Mesenchymal stem cell (in vitro differentiated cells and primary cell): Measurements from ENCODE around the gene ZNF618.

ENCODE experiments used
- DNase-seq: peaks from one replicate; pipeline ENCODE4 v3.0.0-alpha.2; 2013
- H2AFZ ChIP-seq: one replicate; pipeline ENCODE4 v1.6.1; 2013; ENCODE audit warnings: low read depth, mild to moderate bottlenecking, control low read depth, inconsistent platforms, low read length, moderate library complexity
- H2AK5ac ChIP-seq: 2 replicates; pipeline ENCODE4 v1.6.1; 2013; ENCODE audit warnings: low read length, moderate library complexity, mild to moderate bottlenecking, inconsistent platforms; ENCODE audit not compliant: severe bottlenecking
- H2BK120ac ChIP-seq: one replicate; pipeline ENCODE4 v1.6.1; 2013; ENCODE audit warnings: low read depth, mild to moderate bottlenecking, inconsistent platforms, low read length, moderate library complexity
- H2BK12ac ChIP-seq, 2 experiments: one replicate each; pipeline ENCODE4 v1.6.1; 2013; ENCODE audit warnings: inconsistent platforms in 2 of 2, low read length in 2 of 2, mild to moderate bottlenecking in 2 of 2, moderate library complexity in 2 of 2, control low read depth in 1 of 2
- H2BK15ac ChIP-seq: one replicate; pipeline ENCODE4 v1.6.1; 2013; ENCODE audit warnings: mild to moderate bottlenecking, low read depth, inconsistent platforms; ENCODE audit not compliant: poor library complexity, severe bottlenecking
- H2BK5ac ChIP-seq: 2 replicates; pipeline ENCODE4 v1.6.1; 2013; ENCODE audit warnings: low read depth, mild to moderate bottlenecking, low read length, control low read depth, inconsistent platforms; ENCODE audit not compliant: poor library complexity, severe bottlenecking
- H3K14ac ChIP-seq, 2 experiments: one replicate each; pipeline ENCODE4 v1.6.1; 2013; ENCODE audit warnings: inconsistent platforms in 2 of 2, low read length in 2 of 2, control low read depth in 1 of 2, mild to moderate bottlenecking in 1 of 2, moderate library complexity in 1 of 2
- H3K18ac ChIP-seq, 2 experiments: one replicate each; pipeline ENCODE4 v1.6.1; 2013; ENCODE audit warnings: inconsistent platforms in 2 of 2, low read length in 2 of 2, control low read depth in 1 of 2, low read depth in 1 of 2, mild to moderate bottlenecking in 1 of 2
- H3K23ac ChIP-seq, 2 experiments: one replicate each; pipeline ENCODE4 v1.6.1; 2013; ENCODE audit warnings: inconsistent platforms in 2 of 2, low read length in 2 of 2, mild to moderate bottlenecking in 2 of 2, moderate library complexity in 2 of 2, control low read depth in 1 of 2
- H3K27ac ChIP-seq: 2 replicates; pipeline ENCODE4 v1.5.1; 2013; ENCODE audit warnings: mild to moderate bottlenecking, moderate library complexity, low read length, control low read depth, inconsistent platforms; ENCODE audit not compliant: poor library complexity, severe bottlenecking
- H3K27me3 ChIP-seq, 2 experiments: 2 replicates each; pipeline versions ENCODE4 v1.6.1 to v1.7.0; 2013; ENCODE audit warnings: low read length in 2 of 2, mild to moderate bottlenecking in 2 of 2, moderate library complexity in 2 of 2, control low read depth in 1 of 2, inconsistent platforms in 1 of 2; ENCODE audit not compliant: control insufficient read depth in 1 of 2, insufficient read depth in 1 of 2
- H3K36me3 ChIP-seq, 2 experiments: 2 replicates each; pipeline versions ENCODE4 v1.6.1 to v1.7.0; 2013; ENCODE audit warnings: low read length in 2 of 2, control low read depth in 1 of 2, inconsistent platforms in 1 of 2, low read depth in 1 of 2, mild to moderate bottlenecking in 1 of 2; ENCODE audit not compliant: insufficient read depth in 2 of 2, control insufficient read depth in 1 of 2
- H3K4ac ChIP-seq, 2 experiments: one replicate each; pipeline ENCODE4 v1.6.1; 2013; ENCODE audit warnings: inconsistent platforms in 2 of 2, low read length in 2 of 2, mild to moderate bottlenecking in 2 of 2, moderate library complexity in 2 of 2, control low read depth in 1 of 2, low read depth in 1 of 2
- H3K4me1 ChIP-seq: 2 replicates; pipeline ENCODE4 v1.6.1; 2013; ENCODE audit warnings: low read depth, low read length, control low read depth; ENCODE audit not compliant: control insufficient read depth, insufficient read depth
- H3K4me2 ChIP-seq: 2 replicates; pipeline ENCODE4 v1.6.1; 2013; ENCODE audit warnings: low read length, mild to moderate bottlenecking, inconsistent platforms; ENCODE audit not compliant: poor library complexity, severe bottlenecking
- H3K4me3 ChIP-seq, 2 experiments: 2 replicates each; pipeline versions ENCODE4 v1.5.1 to v1.7.0; 2013; ENCODE audit warnings: low read length in 2 of 2, mild to moderate bottlenecking in 2 of 2, control low read depth in 1 of 2, low read depth in 1 of 2; ENCODE audit not compliant: insufficient read depth in 1 of 2
- H3K79me1 ChIP-seq: replicated peaks from 2 replicates; pipeline ENCODE4 v1.6.1; 2013; ENCODE audit warnings: mild to moderate bottlenecking, control low read depth, low read length, inconsistent platforms; ENCODE audit not compliant: poor library complexity, severe bottlenecking
- H3K9ac ChIP-seq: 2 replicates; pipeline ENCODE4 v1.7.0; 2013; ENCODE audit warnings: mild to moderate bottlenecking, low read length, moderate library complexity
- H3K9me3 ChIP-seq: 2 replicates; pipeline ENCODE4 v1.7.0; 2013; ENCODE audit warnings: mild to moderate bottlenecking, low read length; ENCODE audit not compliant: control insufficient read depth
- H4K8ac ChIP-seq: one replicate; pipeline ENCODE4 v1.6.1; 2013; ENCODE audit warnings: inconsistent platforms, mild to moderate bottlenecking, low read length, moderate library complexity
- H4K91ac ChIP-seq: one replicate; pipeline ENCODE4 v1.6.1; 2013; ENCODE audit warnings: mild to moderate bottlenecking, low read length, inconsistent platforms
- WGBS: methylation state at CpG from one replicate; pipeline ENCODE4 v1.1.7; 2013; ENCODE audit warnings: mixed read lengths; 5-methylcytosine and 5-hydroxymethylcytosine counted together

The ZNF618 gene

GRCh38 chr9:114053246-114054005 lies 177.3 kb downstream of the ZNF618 start:
- Histone ChIP-seq H2BK5ac (no peak overlapping the region), H3K23ac (no peak overlapping the region), H3K4me1 (no peaks in the 10 kb centered on the region), H2BK15ac (no peak overlapping the region), H3K79me1 (peaks cover 13% of the 10 kb centered on the region), H3K27ac (no peak overlapping the region), H3K36me3 (peaks cover 69 to 75% of the 10 kb centered on the region in 2 experiments), H3K4ac (no peak overlapping the region), H2BK12ac (no peak overlapping the region), H3K27me3 (no peaks in the 10 kb centered on the region), H2AFZ (no peak overlapping the region), H2BK120ac (no peak overlapping the region), H3K9me3 (no peaks in the 10 kb centered on the region), H4K91ac (no peak overlapping the region), H2AK5ac (no peak overlapping the region), H3K4me2 (no peak overlapping the region), H3K18ac (no peak overlapping the region), H3K9ac (no peak overlapping the region), H3K4me3 (no peak overlapping the region), H3K14ac (peak overlapping the region in 1 of 2 experiments; percentile 21), H4K8ac (no peak overlapping the region)
- DNase-seq, result no peak
- 97% methylated on average over 8 of the region's 8 CpGs for WGBS

- Histone ChIP-seq H2BK120ac (no peak overlapping the region), H3K4me3 (no peak overlapping the region), H3K27me3 (no peaks in the 10 kb centered on the region), H3K18ac (no peak overlapping the region), H3K9me3 (no peaks in the 10 kb centered on the region), H3K4me1 (peaks cover under 1% of the 10 kb centered on the region), H2BK15ac (no peak overlapping the region), H3K23ac (no peak overlapping the region), H3K27ac (no peak overlapping the region), H3K79me1 (peaks cover 12% of the 10 kb centered on the region), H2BK5ac (no peak overlapping the region), H2AFZ (no peak overlapping the region), H3K14ac (no peak overlapping the region), H3K4ac (no peak overlapping the region), H4K91ac (no peak overlapping the region), H4K8ac (no peak overlapping the region), H3K36me3 (peaks cover 61 to 67% of the 10 kb centered on the region in 2 experiments), H2AK5ac (no peak overlapping the region), H3K9ac (no peak overlapping the region), H2BK12ac (no peak overlapping the region), H3K4me2 (no peak overlapping the region)
- 85% methylated on average over 10 of the region's 10 CpGs for WGBS
- DNase-seq, result no peak
Measured at GRCh38 chr9:114054191-114054690, 178.1 kb downstream of the ZNF618 start.

DNA sequence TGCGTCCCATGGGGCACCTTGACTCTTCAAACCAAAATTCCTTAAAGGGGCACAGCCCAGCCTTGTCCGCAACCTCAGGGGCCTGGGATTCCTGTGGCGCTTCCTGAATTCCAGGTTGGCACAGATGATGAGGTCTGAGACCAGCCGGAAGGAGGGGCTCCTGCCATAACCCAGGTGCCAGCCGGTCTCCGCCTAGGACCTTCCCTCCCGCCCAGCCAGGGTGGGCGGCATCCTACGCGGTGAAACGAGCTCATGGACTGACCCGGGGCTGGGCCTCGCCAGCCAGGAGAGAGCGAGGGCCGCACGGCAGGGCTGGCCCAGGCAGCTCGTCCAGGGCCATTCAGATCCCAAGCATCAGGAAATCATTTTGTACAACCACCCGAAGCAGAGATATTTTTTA lies 179.0 kb downstream of the ZNF618 start:
- Histone ChIP-seq H3K4me2 (no peak overlapping the region), H4K8ac (no peak overlapping the region), H3K23ac (peak overlapping the region in 1 of 2 experiments; percentile 6), H3K4me1 (peaks cover 5% of the 10 kb centered on the region), H2AK5ac (no peak overlapping the region), H4K91ac (no peak overlapping the region), H3K4me3 (no peak overlapping the region), H3K79me1 (peaks cover 11% of the 10 kb centered on the region), H2BK15ac (no peak overlapping the region), H3K36me3 (peaks cover 53 to 59% of the 10 kb centered on the region in 2 experiments), H3K4ac (no peak overlapping the region), H2BK5ac (no peak overlapping the region), H3K9ac (no peak overlapping the region), H3K18ac (no peak overlapping the region), H3K27me3 (no peaks in the 10 kb centered on the region), H2BK12ac (no peak overlapping the region), H3K14ac (no peak overlapping the region), H3K27ac (no peak overlapping the region), H3K9me3 (no peaks in the 10 kb centered on the region), H2BK120ac (no peak overlapping the region), H2AFZ (no peak overlapping the region)
- DNase-seq, result no peak
- 98% methylated on average over 18 of the region's 18 CpGs for WGBS

DNA sequence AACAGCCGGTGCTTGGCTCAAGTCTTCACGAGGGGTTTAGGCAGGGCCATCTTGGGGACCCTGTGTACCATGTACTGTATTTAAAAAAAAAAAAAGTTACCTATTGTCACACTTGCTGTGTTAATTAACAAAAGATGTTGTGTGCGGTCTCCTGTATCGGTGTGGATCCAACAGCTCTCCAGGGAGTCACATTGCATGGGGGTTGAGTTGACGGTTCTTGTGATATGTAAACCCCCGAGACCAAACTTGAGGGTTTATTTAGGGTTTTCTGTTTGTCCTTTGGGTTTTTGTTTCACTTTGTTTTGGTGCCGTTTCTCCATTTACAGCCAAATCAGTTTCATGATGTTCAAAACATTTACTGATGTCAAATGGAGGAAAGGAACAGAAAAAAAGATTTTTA lies 179.8 kb downstream of the ZNF618 start:
- Histone ChIP-seq H3K79me1 (peaks cover 9% of the 10 kb centered on the region), H3K27ac (no peak overlapping the region), H4K8ac (no peak overlapping the region), H3K23ac (no peak overlapping the region), H2BK15ac (no peak overlapping the region), H3K4me2 (no peak overlapping the region), H3K4me1 (peaks cover 6% of the 10 kb centered on the region), H3K9ac (no peak overlapping the region), H3K14ac (no peak overlapping the region), H3K27me3 (no peaks in the 10 kb centered on the region), H4K91ac (no peak overlapping the region), H2AK5ac (no peak overlapping the region), H2AFZ (no peak overlapping the region), H2BK120ac (no peak overlapping the region), H3K18ac (no peak overlapping the region), H2BK12ac (no peak overlapping the region), H2BK5ac (no peak overlapping the region), H3K36me3 (peaks cover 45 to 52% of the 10 kb centered on the region in 2 experiments), H3K9me3 (no peaks in the 10 kb centered on the region), H3K4me3 (no peak overlapping the region), H3K4ac (no peak overlapping the region)
- WGBS, result 100% methylated on average over 5 of the region's 7 CpGs
- no peak for DNase-seq
